Endothelial cell (in vitro differentiated cells): Measurements from ENCODE around the gene MPHOSPH9. TPM values are rescaled to one million over a fixed set of nuclear protein-coding genes. Genes with fewer than 3 reads are reported as not detected.

Experiments used
- DNase-seq: peaks from one replicate; pipeline ENCODE4 v3.0.0; 2021; ENCODE audit warnings: low spot score
- H3K27ac Mint-ChIP-seq: one replicate; pipeline ENCODE4 v1.8.0; 2021; ENCODE audit warnings: mixed read lengths, inconsistent platforms; ENCODE audit not compliant: unreplicated experiment
- H3K27me3 Mint-ChIP-seq: one replicate; pipeline ENCODE4 v1.8.0; 2021; ENCODE audit warnings: mild to moderate bottlenecking, moderate library complexity, mixed read lengths, inconsistent platforms; ENCODE audit not compliant: unreplicated experiment
- H3K36me3 Mint-ChIP-seq: one replicate; pipeline ENCODE4 v1.8.0; 2021; ENCODE audit warnings: mild to moderate bottlenecking, low read depth, mixed read lengths, inconsistent platforms; ENCODE audit not compliant: unreplicated experiment
- H3K4me1 Mint-ChIP-seq: one replicate; pipeline ENCODE4 v1.8.0; 2021; ENCODE audit warnings: mild to moderate bottlenecking, mixed read lengths, inconsistent platforms; ENCODE audit not compliant: unreplicated experiment
- H3K4me3 Mint-ChIP-seq: one replicate; pipeline ENCODE4 v1.8.0; 2021; ENCODE audit warnings: mild to moderate bottlenecking, mixed read lengths, inconsistent platforms; ENCODE audit not compliant: unreplicated experiment
- H3K9me3 Mint-ChIP-seq: one replicate; pipeline ENCODE4 v1.8.0; 2021; ENCODE audit warnings: mixed read lengths, inconsistent platforms; ENCODE audit not compliant: unreplicated experiment
- total RNA-seq: library from RNA; stranded (reverse); fragmentation: NEBNext Ultra II Directional; extraction: Animal tissue kit (Norgen Biotek cat#: 25700); gene quantifications from one replicate; pipeline ENCODE4 v1.2.1, GENCODE V29; 2021; ENCODE audit not compliant: unreplicated experiment
- TF ChIP-seq, protein P1 (sequence below): fragments of 200-600 bp; sonication (generic); IDR thresholded peaks from one replicate; pipeline ENCODE4 v1.5.0; 2021; ENCODE audit warnings: antibody characterized with exemption; ENCODE audit not compliant: unreplicated experiment

The MPHOSPH9 gene
- total RNA-seq, 1 donor from 2014 or later: 30.1 TPM

DNA sequence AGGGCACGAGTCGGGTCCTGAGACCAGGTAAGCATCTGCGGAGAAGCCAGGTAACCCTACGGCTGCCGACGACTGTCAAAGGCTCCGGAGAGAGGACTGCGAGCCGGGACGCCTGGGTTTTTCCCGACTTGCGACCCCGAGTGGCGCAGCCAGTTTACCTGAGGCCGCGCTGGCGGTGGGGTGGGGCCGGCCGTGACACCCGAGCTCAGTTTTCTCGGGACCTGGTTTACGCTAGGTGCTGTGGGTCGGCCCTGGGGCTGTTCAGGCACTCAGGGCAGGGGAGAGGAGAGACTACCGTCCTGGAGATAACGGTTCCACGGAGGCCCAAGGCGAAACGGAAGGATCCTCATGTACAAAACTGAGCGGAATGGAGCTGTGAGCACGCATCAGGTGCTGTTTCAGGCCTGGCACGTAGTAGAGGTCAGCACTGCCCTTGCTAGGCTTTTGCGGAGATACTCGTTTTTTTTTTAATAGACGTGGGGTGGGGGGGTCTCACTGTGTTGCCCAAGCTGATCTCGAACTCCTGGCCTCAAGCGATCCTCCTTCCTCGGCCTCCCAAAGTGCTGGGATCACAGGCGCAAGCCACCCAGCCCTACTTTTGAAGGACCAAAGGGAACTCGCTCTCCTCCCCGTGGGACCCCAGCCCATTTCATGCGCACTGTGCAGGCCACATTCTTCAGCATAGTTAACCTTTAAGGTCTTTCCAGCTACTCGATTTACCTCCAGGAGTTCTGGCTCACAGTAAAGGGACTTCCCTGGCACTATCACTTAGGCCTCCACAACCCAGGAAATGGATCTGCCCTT, 766 bp upstream of the MPHOSPH9 start:
- H3K4me3 Mint-ChIP-seq: peak overlapping the region; percentile 95
- H3K27me3 Mint-ChIP-seq: peaks cover 4% of the 10 kb centered on the region
- peak overlapping the region; percentile 74 for H3K27ac Mint-ChIP-seq
- TF ChIP-seq, protein P1, sequence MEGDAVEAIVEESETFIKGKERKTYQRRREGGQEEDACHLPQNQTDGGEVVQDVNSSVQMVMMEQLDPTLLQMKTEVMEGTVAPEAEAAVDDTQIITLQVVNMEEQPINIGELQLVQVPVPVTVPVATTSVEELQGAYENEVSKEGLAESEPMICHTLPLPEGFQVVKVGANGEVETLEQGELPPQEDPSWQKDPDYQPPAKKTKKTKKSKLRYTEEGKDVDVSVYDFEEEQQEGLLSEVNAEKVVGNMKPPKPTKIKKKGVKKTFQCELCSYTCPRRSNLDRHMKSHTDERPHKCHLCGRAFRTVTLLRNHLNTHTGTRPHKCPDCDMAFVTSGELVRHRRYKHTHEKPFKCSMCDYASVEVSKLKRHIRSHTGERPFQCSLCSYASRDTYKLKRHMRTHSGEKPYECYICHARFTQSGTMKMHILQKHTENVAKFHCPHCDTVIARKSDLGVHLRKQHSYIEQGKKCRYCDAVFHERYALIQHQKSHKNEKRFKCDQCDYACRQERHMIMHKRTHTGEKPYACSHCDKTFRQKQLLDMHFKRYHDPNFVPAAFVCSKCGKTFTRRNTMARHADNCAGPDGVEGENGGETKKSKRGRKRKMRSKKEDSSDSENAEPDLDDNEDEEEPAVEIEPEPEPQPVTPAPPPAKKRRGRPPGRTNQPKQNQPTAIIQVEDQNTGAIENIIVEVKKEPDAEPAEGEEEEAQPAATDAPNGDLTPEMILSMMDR: no peak
- DNase-seq: peak; percentile 8
- H3K4me1 Mint-ChIP-seq: peaks cover 10% of the 10 kb centered on the region
- no peaks in the 10 kb centered on the region for H3K9me3 Mint-ChIP-seq
- H3K36me3 Mint-ChIP-seq: no peaks in the 10 kb centered on the region

DNA sequence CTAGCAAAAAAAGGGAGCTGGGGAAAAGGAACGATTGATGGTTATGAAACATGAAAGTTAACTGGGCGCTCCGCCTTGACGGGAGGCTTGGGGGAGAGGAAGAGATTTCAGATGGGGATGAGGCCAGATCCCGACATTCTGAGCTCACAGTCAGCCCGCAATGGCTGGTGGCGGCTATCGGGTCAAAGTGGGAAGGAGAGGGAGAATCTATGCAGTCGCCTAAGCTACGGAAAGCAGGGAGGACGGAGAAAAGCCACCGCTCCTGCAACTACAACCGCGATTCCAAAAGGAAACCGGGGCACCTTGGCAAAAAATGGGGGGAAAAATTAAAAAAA, 502 bp downstream of the MPHOSPH9 start:
- Mint-ChIP-seq H3K4me1 (peaks cover 10% of the 10 kb centered on the region), H3K27ac (peak overlapping the region; percentile 89), H3K27me3 (peaks cover 4% of the 10 kb centered on the region), H3K9me3 (no peaks in the 10 kb centered on the region), H3K36me3 (no peaks in the 10 kb centered on the region), H3K4me3 (peak overlapping the region; percentile 95)
- DNase-seq: no peak
- TF ChIP-seq, protein P1: no peak

DNA sequence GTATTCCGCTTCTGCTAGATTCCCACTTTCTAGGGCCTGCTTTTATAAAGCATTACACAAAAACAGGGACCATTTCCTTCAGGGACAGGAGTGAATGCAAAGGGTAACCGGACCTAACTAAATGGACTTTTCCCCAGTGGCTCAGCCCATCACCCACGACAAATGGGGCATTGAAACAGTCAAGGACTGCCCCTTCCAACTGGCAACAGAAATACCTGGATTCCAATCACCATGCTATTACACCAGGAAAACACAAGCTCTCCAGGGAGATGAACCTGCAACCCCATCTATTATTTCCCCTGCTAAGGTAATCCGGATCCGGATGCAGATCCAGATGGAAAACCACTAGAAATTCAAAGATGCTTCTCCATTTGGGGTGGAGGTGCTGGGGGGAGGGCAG, 1.0 kb downstream of the MPHOSPH9 start:
- TF ChIP-seq, protein P1: no peak
- no peaks in the 10 kb centered on the region for H3K9me3 Mint-ChIP-seq
- H3K27me3 Mint-ChIP-seq: peaks cover 4% of the 10 kb centered on the region
- no peak for DNase-seq
- H3K4me3 Mint-ChIP-seq: peak overlapping the region; percentile 95
- no peaks in the 10 kb centered on the region for H3K36me3 Mint-ChIP-seq
- H3K27ac Mint-ChIP-seq: no peak overlapping the region
- H3K4me1 Mint-ChIP-seq: peaks cover 10% of the 10 kb centered on the region

DNA sequence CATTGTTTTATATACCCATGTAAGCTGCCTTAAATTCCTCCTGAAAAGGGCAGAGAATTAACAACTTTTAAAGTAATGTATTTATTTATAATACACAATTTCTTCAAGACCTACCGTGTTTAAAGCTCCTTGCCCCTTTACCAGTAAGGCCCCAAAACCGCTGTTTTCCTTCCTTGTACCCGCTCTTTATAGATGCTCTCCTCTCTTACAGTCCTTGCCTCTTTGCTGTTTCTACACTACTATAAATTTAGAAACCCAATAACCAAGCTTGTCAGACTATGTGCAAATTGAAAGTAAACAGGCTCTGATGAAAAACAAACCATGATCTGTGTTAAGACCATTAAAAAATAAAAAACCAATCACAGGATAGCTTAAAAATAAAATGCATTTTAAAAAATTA, 3.9 kb downstream of the MPHOSPH9 start:
- DNase-seq: no peak
- TF ChIP-seq, protein P1: no peak
- H3K4me3 Mint-ChIP-seq: no peak overlapping the region
- peaks cover 4% of the 10 kb centered on the region for H3K27me3 Mint-ChIP-seq
- H3K27ac Mint-ChIP-seq: no peak overlapping the region
- H3K9me3 Mint-ChIP-seq: no peaks in the 10 kb centered on the region
- H3K4me1 Mint-ChIP-seq: peaks cover 10% of the 10 kb centered on the region
- no peaks in the 10 kb centered on the region for H3K36me3 Mint-ChIP-seq

DNA sequence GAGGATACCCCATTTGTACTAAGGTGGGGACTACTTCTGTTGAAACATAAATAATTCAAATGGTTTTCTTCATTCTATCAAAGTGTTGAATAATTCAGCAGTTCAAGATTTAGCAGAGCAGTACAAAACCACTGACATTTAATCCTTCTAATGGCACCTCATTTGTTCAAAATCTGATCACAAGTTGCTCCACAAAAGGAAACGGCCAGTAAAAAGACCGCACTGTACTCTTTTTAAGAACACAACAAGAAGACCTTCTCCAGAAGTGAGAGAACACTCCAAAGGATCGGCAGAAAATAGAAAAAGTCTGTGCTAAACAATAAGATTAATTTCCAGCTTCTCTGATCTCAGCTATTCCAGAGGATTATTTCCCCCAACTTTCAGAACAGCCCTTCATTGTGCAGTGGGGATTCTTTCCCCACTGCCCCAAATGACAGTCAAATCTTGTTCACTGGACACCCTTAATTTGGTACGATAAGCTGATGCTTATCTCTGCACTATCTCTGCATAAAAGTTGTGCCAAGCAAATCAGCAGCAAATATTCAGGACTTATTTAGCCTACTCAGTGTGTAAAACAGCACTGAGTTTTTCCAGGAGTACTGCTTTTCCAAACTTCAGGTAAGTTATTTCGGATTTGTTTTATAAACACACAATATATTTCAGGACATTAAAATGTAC, 5.2 kb downstream of the MPHOSPH9 start:
- TF ChIP-seq, protein P1: no peak
- Mint-ChIP-seq H3K4me1 (peaks cover 10% of the 10 kb centered on the region), H3K4me3 (no peak overlapping the region), H3K36me3 (no peaks in the 10 kb centered on the region), H3K9me3 (no peaks in the 10 kb centered on the region), H3K27me3 (peaks cover 4% of the 10 kb centered on the region), H3K27ac (no peak overlapping the region)
- no peak for DNase-seq
